CD4-positive, alpha-beta T cell treated with Interleukin-17A for 1 hour (primary cell): ENCODE results near the gene UGP2.
A peak's percentile ranks its signal among the peaks of the same experiment; 100 is the strongest.

Source experiments
- DNase-seq: peaks from one replicate; pipeline ENCODE4 v3.0.0-alpha.2; 2020

The UGP2 gene

GRCh38 chr2:63866009-63866709, 24.5 kb downstream of the UGP2 start:
- peak; percentile 37 for DNase-seq

- no peak for DNase-seq
Measured at GRCh38 chr2:63870679-63871078, 29.0 kb downstream of the UGP2 start.

- no peak for DNase-seq
Measured at GRCh38 chr2:63871864-63872263, 30.2 kb downstream of the UGP2 start.

- DNase-seq, result no peak
Measured at GRCh38 chr2:63872571-63873328, 31.1 kb downstream of the UGP2 start.

- no peak for DNase-seq
Measured at GRCh38 chr2:63874204-63875130, 32.8 kb downstream of the UGP2 start.

- DNase-seq, result no peak
Measured at GRCh38 chr2:63875131-63875527, 33.4 kb downstream of the UGP2 start.

GRCh38 chr2:63875559-63876245, 34.0 kb downstream of the UGP2 start:
- DNase-seq, result no peak

GRCh38 chr2:63876311-63876710, 34.6 kb downstream of the UGP2 start:
- DNase-seq, result no peak

GRCh38 chr2:63878486-63878885, 36.8 kb downstream of the UGP2 start:
- DNase-seq, result no peak

GRCh38 chr2:63879876-63880433, 38.3 kb downstream of the UGP2 start:
- DNase-seq, result no peak

GRCh38 chr2:63880625-63881024, 38.9 kb downstream of the UGP2 start:
- DNase-seq, result no peak

- DNase-seq, result no peak
Measured at GRCh38 chr2:63881205-63881604, 39.5 kb downstream of the UGP2 start.

- no peak for DNase-seq
Measured at GRCh38 chr2:63882395-63883105, 40.9 kb downstream of the UGP2 start.

GRCh38 chr2:63886445-63886844, 44.7 kb downstream of the UGP2 start:
- DNase-seq, result no peak

GRCh38 chr2:63888053-63888452, 46.4 kb downstream of the UGP2 start:
- DNase-seq, result no peak

GRCh38 chr2:63888490-63889402, 47.0 kb downstream of the UGP2 start:
- peak; percentile 54 for DNase-seq

GRCh38 chr2:63890678-63891077, 49.0 kb downstream of the UGP2 start:
- DNase-seq, result no peak

- no peak for DNase-seq
Measured at GRCh38 chr2:63891488-63892030, 49.9 kb downstream of the UGP2 start.

- DNase-seq, result no peak
Measured at GRCh38 chr2:63893163-63893562, 51.5 kb downstream of the UGP2 start.

GRCh38 chr2:63894167-63894566, 52.5 kb downstream of the UGP2 start:
- DNase-seq, result no peak
